Activated CD8-positive, alpha-beta T cell treated with anti-CD3 and anti-CD28 coated beads, Interleukin-2, amount 10 ng/mL, durations not matched to agents 7 days and 5 days (primary cell): ENCODE measurements around the gene NCOR1. TPM values are rescaled to one million over a fixed set of nuclear protein-coding genes. Genes with fewer than 3 reads are reported as not detected.
A peak's percentile ranks its signal among the peaks of the same experiment; 100 is the strongest.

Experiments used
- ATAC-seq: fragments of 150-1000 bp; cut with Tn5 transposase; one replicate; pipeline ENCODE4 v1.10.0; 2021; ENCODE audit warnings: moderate library complexity
- CTCF ChIA-PET: fragments of 350-600 bp; sonication (Branson Sonifier 250); formaldehyde crosslinking; loops from one replicate; lab custom pipeline; 2021; ENCODE audit warnings: antibody characterized with exemption; lab: Charles Lee
- POLR2A ChIA-PET: fragments of 350-600 bp; sonication (Branson Sonifier 250); formaldehyde crosslinking; loops from one replicate; lab custom pipeline; 2021; ENCODE audit warnings: antibody characterized with exemption; lab: Charles Lee
- DNase-seq: peaks from one replicate; pipeline ENCODE4 v3.0.0-alpha.2; 2020
- H3K27ac Mint-ChIP-seq: one replicate; pipeline ENCODE4 v1.8.0; 2021; ENCODE audit warnings: mild to moderate bottlenecking, mixed read lengths
- H3K27me3 Mint-ChIP-seq: one replicate; pipeline ENCODE4 v1.8.0; 2021; ENCODE audit warnings: low read depth, mixed read lengths
- H3K36me3 Mint-ChIP-seq: one replicate; pipeline ENCODE4 v1.8.0; 2021; ENCODE audit warnings: low read depth, mixed read lengths
- H3K4me1 Mint-ChIP-seq: one replicate; pipeline ENCODE4 v1.8.0; 2021; ENCODE audit warnings: low read depth, mixed read lengths
- H3K4me3 Mint-ChIP-seq: one replicate; pipeline ENCODE4 v1.8.0; 2021; ENCODE audit warnings: mild to moderate bottlenecking, mixed read lengths
- H3K9me3 Mint-ChIP-seq: one replicate; pipeline ENCODE4 v1.8.0; 2022; ENCODE audit warnings: mixed read lengths; ENCODE audit not compliant: insufficient read depth
- total RNA-seq, 2 experiments: library from RNA; stranded (reverse); gene quantifications; one replicate each; pipeline ENCODE4 v1.2.3, GENCODE V29; 2021

NCOR1 gene
- total RNA-seq: 100 to 1,000 TPM; 160 to 161 TPM

- Mint-ChIP-seq H3K36me3 (peaks cover 1% of the 10 kb centered on the region), H3K4me3 (peak within 1 kb of the TSS; percentile 84), H3K27me3 (no peaks in the 10 kb centered on the region), H3K9me3 (no peaks in the 10 kb centered on the region), H3K27ac (peak within 1 kb of the TSS; percentile 85), H3K4me1 (peaks cover 48% of the 10 kb centered on the region)
- peak; percentile 88 for ATAC-seq
- ChIA-PET CTCF (interaction anchor here (1.1 to 1.3 kb wide), 2 partner anchors 70 to 148 kb away, joined by 3 to 6 read pairs; no protein-coding TSS in a partner anchor), POLR2A (interaction anchor here (1.2 to 2.8 kb wide), 7 partner anchors 12 to 166 kb away, joined by 3 to 12 read pairs (median 7); partner anchors contain the start of gene UBB)
- peak; percentile 93 for DNase-seq
Measured at GRCh38 chr17:16215273-16215964, at the start of gene NCOR1. Gene NCOR1 (minus strand): TSS chr17:16215534. CDS start chr17:16194569, 20,965 bp downstream.

GRCh38 chr17:16262201-16262600 lies 46.9 kb upstream of the NCOR1 start:
- ChIA-PET CTCF (interaction anchor here (1.3 kb wide), 1 partner anchor 43 kb away, joined by 4 read pairs; no protein-coding TSS in a partner anchor), POLR2A (no interaction called here)
- ATAC-seq: no peak
- H3K4me1 Mint-ChIP-seq: peaks cover 4% of the 10 kb centered on the region
- no peak overlapping the region for H3K4me3 Mint-ChIP-seq
- H3K27me3 Mint-ChIP-seq: no peaks in the 10 kb centered on the region
- DNase-seq: no peak
- H3K27ac Mint-ChIP-seq: no peak overlapping the region
- peaks cover 19% of the 10 kb centered on the region for H3K36me3 Mint-ChIP-seq
- peaks cover 4% of the 10 kb centered on the region for H3K9me3 Mint-ChIP-seq

- no peak overlapping the region for H3K4me3 Mint-ChIP-seq
- H3K27ac Mint-ChIP-seq: no peak overlapping the region
- H3K27me3 Mint-ChIP-seq: no peaks in the 10 kb centered on the region
- CTCF ChIA-PET: interaction anchor here (1.3 kb wide), 1 partner anchor 44 kb away, joined by 4 read pairs; no protein-coding TSS in a partner anchor
- DNase-seq (no peak), ATAC-seq (no peak)
- no peaks in the 10 kb centered on the region for H3K4me1 Mint-ChIP-seq
- H3K36me3 Mint-ChIP-seq: peaks cover 15% of the 10 kb centered on the region
- peaks cover 4% of the 10 kb centered on the region for H3K9me3 Mint-ChIP-seq
- POLR2A ChIA-PET: interaction anchor here (0.7 kb wide), 1 partner anchor 154 kb away, joined by 3 read pairs; no protein-coding TSS in a partner anchor
Measured at GRCh38 chr17:16261049-16261448, 45.7 kb upstream of the NCOR1 start.

GRCh38 chr17:16259926-16260325 lies 44.6 kb upstream of the NCOR1 start:
- Mint-ChIP-seq H3K4me1 (peaks cover 8% of the 10 kb centered on the region), H3K4me3 (no peak overlapping the region), H3K27ac (no peak overlapping the region), H3K9me3 (peaks cover 4% of the 10 kb centered on the region), H3K27me3 (no peaks in the 10 kb centered on the region), H3K36me3 (peaks cover 11% of the 10 kb centered on the region)
- ATAC-seq (no peak), DNase-seq (no peak)
- ChIA-PET POLR2A (no interaction called here), CTCF (no interaction called here)

- Mint-ChIP-seq H3K4me1 (peaks cover 8% of the 10 kb centered on the region), H3K4me3 (no peak overlapping the region), H3K27me3 (no peaks in the 10 kb centered on the region), H3K36me3 (peaks cover 11% of the 10 kb centered on the region), H3K27ac (no peak overlapping the region), H3K9me3 (peaks cover 4% of the 10 kb centered on the region)
- ChIA-PET POLR2A (no interaction called here), CTCF (no interaction called here)
- ATAC-seq (no peak), DNase-seq (no peak)
Measured at GRCh38 chr17:16258901-16259300, 43.6 kb upstream of the NCOR1 start.

GRCh38 chr17:16255481-16255921 lies 40.2 kb upstream of the NCOR1 start:
- no peak for DNase-seq
- no peak for ATAC-seq
- Mint-ChIP-seq H3K9me3 (no peaks in the 10 kb centered on the region), H3K27ac (no peak overlapping the region), H3K4me1 (peaks cover 11% of the 10 kb centered on the region), H3K4me3 (no peak overlapping the region), H3K27me3 (no peaks in the 10 kb centered on the region), H3K36me3 (peaks cover 7% of the 10 kb centered on the region)
- ChIA-PET POLR2A (no interaction called here), CTCF (no interaction called here)

- peaks cover 4% of the 10 kb centered on the region for H3K36me3 Mint-ChIP-seq
- no peaks in the 10 kb centered on the region for H3K27me3 Mint-ChIP-seq
- no peak overlapping the region for H3K27ac Mint-ChIP-seq
- H3K4me1 Mint-ChIP-seq: peaks cover 11% of the 10 kb centered on the region
- ATAC-seq (no peak), DNase-seq (no peak)
- no peak overlapping the region for H3K4me3 Mint-ChIP-seq
- CTCF ChIA-PET: no interaction called here
- POLR2A ChIA-PET: no interaction called here
- H3K9me3 Mint-ChIP-seq: no peaks in the 10 kb centered on the region
Measured at GRCh38 chr17:16254773-16255400, 39.6 kb upstream of the NCOR1 start.

GRCh38 chr17:16251556-16251955 lies 36.2 kb upstream of the NCOR1 start:
- ATAC-seq: no peak
- ChIA-PET CTCF (no interaction called here), POLR2A (interaction anchor here (0.6 kb wide), 1 partner anchor 1764 kb away, joined by 3 read pairs; no protein-coding TSS in a partner anchor)
- no peak for DNase-seq
- peaks cover 11% of the 10 kb centered on the region for H3K36me3 Mint-ChIP-seq
- H3K9me3 Mint-ChIP-seq: no peaks in the 10 kb centered on the region
- no peak overlapping the region for H3K27ac Mint-ChIP-seq
- no peak overlapping the region for H3K4me3 Mint-ChIP-seq
- peaks cover 11% of the 10 kb centered on the region for H3K4me1 Mint-ChIP-seq
- no peaks in the 10 kb centered on the region for H3K27me3 Mint-ChIP-seq

- peaks cover 11% of the 10 kb centered on the region for H3K36me3 Mint-ChIP-seq
- H3K27ac Mint-ChIP-seq: no peak overlapping the region
- CTCF ChIA-PET: interaction anchor here (0.7 kb wide), 1 partner anchor 32 kb away, joined by 3 read pairs; no protein-coding TSS in a partner anchor
- POLR2A ChIA-PET: interaction anchor here (0.6 to 1.0 kb wide), 3 partner anchors 17 to 1764 kb away, joined by 3 to 6 read pairs (median 3); no protein-coding TSS in a partner anchor
- no peak overlapping the region for H3K4me3 Mint-ChIP-seq
- peaks cover 11% of the 10 kb centered on the region for H3K4me1 Mint-ChIP-seq
- DNase-seq: no peak
- H3K27me3 Mint-ChIP-seq: no peaks in the 10 kb centered on the region
- ATAC-seq: no peak
- no peaks in the 10 kb centered on the region for H3K9me3 Mint-ChIP-seq
Measured at GRCh38 chr17:16251043-16251442, 35.7 kb upstream of the NCOR1 start.

GRCh38 chr17:16250635-16251034 lies 35.3 kb upstream of the NCOR1 start:
- no peak overlapping the region for H3K27ac Mint-ChIP-seq
- CTCF ChIA-PET: interaction anchor here (0.7 kb wide), 1 partner anchor 32 kb away, joined by 3 read pairs; no protein-coding TSS in a partner anchor

GRCh38 chr17:16247586-16247984 lies 32.3 kb upstream of the NCOR1 start:
- no peaks in the 10 kb centered on the region for H3K9me3 Mint-ChIP-seq
- POLR2A ChIA-PET: no interaction called here
- H3K4me3 Mint-ChIP-seq: no peak overlapping the region
- no peaks in the 10 kb centered on the region for H3K27me3 Mint-ChIP-seq
- ATAC-seq (no peak), DNase-seq (no peak)
- peaks cover 11% of the 10 kb centered on the region for H3K36me3 Mint-ChIP-seq
- peaks cover 3% of the 10 kb centered on the region for H3K4me1 Mint-ChIP-seq
- CTCF ChIA-PET: no interaction called here
- H3K27ac Mint-ChIP-seq: no peak overlapping the region

More at GRCh38 chr17:16250635-16251034, 35.3 kb upstream of the NCOR1 start:
- Mint-ChIP-seq H3K4me3 (no peak overlapping the region), H3K36me3 (peaks cover 11% of the 10 kb centered on the region), H3K9me3 (no peaks in the 10 kb centered on the region), H3K27me3 (no peaks in the 10 kb centered on the region), H3K4me1 (peaks cover 8% of the 10 kb centered on the region)
- POLR2A ChIA-PET: interaction anchor here (0.6 to 1.0 kb wide), 2 partner anchors 17 to 167 kb away, joined by 3 to 6 read pairs; no protein-coding TSS in a partner anchor
- ATAC-seq (no peak), DNase-seq (no peak)
